ENCODE results near the gene FAM184A.
"Not testable (repeated sequence)": the region's sequence is repeated elsewhere in the genome, so short reads cannot be mapped to it uniquely, and the experiment has no call there.

FAM184A gene

DNA sequence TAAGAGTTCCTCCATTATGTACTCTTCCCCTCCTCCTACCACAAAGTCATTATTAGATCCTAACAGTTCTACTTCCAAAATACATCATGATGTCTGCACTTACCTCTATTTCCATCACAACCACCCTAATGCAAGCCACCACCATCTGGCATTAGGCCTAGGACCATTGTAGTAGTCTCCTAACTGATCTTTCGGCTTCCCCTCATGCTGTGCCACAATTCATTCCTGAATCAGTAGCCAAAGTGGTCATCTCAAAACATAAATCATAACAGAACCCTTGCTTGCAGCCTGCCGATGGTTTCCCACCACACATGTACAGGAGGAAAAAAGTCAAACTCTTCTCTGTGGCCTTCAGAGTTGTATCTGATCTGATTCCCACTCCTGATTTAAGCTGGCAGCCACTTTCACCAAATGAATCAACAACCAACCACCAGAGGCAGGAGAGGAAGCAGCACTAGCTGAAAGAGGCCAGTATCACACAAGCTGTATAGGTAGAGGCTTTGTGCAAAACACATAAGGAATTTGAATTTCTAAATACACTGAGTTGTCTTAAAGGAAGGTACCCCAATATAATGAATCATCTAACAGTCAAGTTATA, 26.1 kb downstream of the FAM184A start:
- peak in 1 of 2 donors; percentile 17 for DNase-seq

DNA sequence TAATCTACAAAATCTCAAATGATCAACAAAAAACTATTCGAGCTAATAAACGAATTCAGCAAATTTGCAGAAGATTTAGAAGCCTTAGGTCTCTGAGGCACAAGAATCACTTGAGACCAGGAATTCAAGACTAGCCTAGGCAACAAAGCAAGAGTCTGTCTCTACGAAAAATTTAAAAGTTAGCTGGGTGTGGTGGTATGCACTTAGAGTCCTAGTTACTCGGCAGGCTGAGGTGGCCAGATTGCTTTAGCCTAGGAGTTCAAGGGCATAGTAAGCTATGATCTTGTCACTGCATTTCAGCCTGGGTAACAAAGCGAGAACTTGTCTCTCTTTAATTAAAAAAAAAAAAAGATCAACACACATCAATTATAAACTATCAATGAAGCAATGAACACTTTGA, 34.2 kb downstream of the FAM184A start:
- no peak for DNase-seq

DNA sequence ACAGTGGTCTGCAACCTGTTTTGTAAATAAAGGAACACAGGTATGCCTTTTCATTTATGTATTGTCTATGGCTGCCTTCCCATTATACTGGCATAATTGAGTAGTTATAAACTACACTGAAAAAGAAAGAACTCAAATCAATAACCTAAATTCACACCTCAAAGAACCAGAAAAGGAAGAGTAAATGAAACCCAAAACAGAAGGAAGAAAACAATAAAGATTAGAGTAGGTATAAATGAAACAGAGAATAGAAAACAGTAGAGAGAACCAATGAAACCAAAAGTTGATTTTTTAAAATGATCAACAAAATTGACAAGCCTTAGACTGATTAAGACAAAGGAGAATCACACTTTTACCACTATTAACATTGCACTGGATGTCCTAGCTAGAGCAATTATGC, 34.7 kb downstream of the FAM184A start:
- DNase-seq: no peak

DNA sequence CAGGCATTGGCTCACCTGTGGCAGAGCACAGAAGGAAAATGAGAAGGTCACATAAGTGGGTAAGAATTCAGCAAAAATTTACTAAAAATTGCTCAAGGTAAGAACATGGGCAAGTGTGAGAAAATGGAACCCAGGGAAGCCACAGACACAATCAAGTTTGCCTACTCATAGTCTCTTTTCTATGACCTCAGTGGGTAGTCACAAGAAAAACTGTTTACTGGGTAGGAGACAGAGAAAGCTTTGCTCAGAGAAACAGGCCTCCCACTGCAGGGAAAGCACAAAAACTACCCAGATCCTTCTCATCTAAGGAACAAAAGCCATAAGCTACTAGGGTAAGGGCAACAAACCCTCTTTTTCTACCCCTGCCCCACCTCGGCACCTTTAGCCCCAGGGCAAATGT, 35.2 kb downstream of the FAM184A start:
- DNase-seq: no peak

DNA sequence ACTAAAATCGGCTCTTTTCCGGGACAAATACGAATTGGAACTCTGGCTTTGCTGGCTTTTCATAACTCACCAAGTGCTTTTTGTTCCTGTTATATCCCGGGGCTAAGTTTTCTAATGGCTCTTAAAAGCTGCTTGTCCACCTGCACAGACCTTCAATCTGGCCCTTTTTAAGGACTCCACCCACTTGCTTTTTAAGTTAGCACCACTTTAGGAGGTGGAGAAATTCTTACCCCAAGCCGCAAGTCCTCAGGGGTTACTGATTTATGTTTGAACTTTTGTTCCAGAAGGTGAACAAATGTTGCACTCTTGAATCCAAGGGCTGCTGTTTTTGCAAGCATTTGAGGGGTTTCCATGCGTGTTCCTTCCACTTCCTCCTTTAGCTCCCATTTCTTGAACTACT, 37.8 kb downstream of the FAM184A start:
- no peak for DNase-seq

DNA sequence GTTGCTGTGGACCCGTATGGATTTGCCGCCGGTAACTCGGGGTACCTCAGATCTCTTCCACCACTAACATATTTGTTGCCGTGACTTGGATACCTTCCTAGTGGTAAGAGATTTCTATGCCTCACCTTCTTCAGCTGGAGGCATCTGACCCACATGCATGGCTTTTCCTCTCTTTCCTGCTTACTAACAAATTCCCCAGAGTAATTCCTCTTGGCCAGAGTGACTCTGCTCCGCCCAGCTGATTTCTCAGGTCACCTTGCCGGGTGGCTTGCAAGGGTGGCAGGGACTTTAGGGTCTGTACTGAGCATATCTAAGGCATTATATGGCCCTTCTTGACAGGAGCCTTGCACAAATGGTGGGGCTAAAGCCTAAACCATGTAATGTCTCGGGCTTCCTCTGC, 38.2 kb downstream of the FAM184A start:
- no peak for DNase-seq

DNA sequence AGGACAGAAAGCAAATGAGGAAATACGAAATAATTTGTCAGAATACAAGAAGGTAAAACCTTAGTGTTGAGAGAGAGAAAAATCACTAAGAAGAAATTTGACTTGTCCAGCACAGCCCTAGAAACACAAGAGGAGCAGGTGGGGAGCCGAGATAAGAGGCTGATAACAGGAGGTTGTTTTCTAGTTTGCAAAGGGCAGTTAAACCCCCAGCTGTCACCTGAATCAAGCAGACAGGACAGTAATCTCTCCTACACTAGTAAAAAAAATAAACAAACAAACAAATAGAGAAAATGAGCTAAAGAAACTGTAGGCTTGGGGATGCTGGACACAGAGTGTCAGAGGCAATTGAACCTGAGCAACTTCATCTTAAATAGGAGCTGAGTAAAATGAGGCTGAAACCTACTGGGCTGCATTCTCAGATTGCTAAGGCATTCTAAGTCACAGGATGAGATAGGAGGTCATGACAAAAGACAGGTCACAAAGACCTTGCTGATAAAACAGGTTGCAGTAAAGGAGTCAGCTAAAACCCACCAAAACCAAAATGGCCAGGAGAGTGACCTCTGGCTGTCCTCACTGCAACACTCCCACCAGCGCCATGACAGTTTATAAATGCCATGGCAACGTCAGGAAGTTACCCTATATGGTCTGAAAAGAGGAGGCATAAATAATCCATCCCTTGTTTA, 40.4 kb downstream of the FAM184A start:
- no peak for DNase-seq

DNA sequence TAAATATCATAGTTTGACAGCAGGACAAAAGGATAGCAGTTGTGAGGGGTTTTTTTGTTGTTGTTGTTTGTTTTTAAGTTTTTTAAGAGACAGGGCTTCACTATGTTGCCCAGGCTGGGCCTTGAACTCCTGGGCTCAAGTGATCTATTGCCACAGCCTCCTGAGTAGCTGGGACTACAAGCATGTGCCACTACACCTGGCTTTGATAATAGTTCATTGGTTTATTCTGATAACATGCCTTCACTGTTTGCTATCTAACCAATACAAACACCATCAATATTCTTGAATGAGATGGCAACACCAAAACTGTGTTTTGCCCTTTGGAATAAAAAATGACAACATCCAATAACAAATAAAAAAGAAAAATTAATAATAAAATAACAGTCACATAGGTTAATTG, 41.2 kb downstream of the FAM184A start:
- DNase-seq: no peak

DNA sequence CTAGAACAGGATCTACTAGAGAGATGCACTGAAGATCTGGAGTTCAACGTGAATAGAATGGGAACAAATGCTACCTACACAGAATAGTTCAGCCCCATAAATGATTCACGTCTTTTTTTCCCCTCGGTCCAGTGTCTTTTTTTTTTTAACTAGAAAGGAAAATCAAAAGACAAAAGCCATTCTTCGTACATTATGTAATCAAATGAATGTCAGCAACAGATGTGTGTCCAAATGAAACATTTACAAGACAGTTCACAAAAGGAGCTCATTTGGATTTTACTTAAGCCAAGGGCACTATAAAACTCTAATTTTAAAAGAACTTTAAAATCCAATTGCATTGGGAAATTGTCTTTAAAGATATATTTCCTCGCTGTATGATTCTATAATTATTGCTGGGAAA, 42.4 kb downstream of the FAM184A start:
- no peak for DNase-seq

DNA sequence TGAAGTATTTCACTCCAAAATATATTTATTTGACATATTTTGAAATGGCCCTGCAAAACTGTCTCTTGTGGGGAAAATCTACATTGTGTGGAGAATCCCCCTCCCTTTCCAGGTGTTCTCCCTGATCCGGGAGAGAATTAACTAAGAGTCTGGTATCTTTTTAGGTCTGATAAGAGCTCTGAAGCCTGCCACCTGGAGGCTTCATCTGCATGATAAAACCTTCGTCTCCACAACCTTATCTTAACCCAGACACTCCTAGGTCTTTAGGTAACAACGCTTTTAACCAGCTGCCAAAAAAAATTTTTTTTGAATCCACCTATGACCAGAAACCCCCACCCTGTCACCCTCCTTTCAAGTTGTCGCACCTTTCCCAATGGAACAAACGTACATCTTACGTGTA, 43.0 kb downstream of the FAM184A start:
- DNase-seq: no peak

DNA sequence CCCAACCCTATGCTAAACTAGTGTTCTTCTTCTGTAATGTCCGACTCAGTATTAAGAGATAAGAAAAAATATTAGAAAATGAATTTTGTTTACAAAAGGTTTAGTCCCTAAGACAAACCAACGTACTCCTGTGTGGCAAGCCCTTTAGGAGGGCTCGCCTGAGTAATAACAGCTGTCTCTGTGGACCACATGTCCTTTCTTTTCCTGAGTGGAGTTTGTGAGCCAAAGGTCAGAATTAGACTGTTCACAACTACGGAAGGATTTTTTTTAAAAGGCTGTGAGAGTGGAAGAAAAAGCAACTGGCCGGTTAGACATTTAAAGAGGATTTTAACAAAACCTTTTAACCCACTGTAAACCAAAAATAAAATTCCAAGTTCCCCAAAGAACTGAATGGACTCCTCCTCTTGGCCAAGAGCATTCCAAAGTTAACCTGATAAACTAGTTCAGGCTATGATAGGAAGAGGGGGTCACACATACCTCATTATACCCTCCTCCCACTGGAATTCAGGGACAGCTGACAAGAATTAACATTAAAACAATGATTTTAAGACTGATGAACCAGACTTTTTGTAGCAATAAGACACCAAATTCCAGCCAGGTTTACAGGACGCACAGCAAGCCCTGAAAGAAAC, 43.5 kb downstream of the FAM184A start:
- no peak for DNase-seq

DNA sequence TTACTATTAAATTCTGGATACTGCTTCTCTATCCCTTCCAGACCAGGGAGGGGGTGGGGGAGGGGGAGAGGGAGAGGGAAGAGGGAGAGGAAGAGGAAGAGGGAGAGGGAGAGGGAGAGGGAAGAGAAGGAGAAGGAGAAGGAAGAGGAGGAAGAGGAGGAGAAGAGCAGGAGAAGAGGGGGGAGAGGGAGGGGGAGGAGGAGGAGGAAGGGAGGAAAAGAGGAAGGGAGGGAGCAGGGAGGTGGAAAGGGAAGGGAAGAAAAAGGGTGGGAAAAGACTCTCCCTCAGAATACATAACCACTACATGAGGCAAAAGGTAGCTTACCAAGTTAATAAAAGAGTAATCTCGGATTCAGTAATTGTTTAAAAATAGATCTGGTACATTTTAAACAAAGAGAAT, 46.0 kb downstream of the FAM184A start:
- no peak for DNase-seq

DNA sequence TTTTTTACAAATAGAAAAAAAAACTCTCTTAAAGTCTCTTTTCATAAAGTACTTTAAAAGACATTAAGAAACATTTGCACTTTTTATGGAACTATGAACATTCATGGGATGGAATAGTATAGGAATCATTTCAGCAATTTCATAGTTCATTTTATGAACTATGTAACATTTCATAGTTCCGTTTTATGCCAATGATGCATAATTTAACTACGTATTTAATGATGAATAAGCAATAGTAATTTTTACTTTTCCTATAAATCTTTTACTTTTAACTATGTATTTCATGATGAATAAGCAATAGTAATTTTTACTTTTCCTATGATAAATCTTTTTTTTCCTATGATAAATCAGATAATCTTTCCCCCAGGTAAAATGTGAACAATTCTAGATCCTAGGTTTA, 47.7 kb downstream of the FAM184A start:
- DNase-seq: no peak

DNA sequence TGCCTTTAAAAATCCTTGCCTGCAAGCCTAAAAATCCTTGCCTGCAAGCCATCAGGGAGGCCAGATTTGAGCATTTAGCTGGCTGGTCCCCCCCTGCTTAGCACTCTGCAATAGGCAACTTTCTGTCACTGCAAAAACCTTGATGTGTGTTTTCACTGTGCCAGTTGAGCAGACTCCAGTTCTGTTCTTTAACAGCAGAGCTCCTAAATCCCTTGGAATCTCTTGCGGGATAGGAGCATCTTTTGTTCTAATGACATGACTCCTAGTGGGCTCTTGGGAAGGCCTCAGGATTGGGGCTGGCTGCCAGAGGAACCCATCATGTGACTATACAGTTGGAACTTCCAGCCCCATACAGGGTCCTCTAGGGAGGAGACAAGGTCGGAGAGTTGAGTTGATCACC, 50.4 kb downstream of the FAM184A start:
- no peak for DNase-seq

DNA sequence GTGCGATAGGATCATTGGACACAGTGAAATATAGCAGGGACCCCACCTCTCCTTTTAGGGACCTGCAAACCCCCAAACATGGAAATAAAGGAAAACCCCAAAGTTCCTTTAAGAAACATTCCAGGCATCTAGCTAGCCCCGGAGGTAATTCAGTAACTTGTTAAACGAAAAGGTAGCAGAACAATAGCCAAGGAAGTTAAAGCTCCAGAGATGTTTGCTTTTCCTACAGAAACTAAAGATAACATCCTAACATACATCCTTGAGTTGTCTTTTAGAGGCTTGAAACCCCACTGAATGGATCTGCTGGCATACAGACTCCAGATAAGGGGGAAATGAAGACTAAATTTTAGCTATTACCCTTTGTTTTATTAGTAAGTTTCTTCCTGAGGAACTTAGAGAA, 51.0 kb downstream of the FAM184A start:
- no peak for DNase-seq

DNA sequence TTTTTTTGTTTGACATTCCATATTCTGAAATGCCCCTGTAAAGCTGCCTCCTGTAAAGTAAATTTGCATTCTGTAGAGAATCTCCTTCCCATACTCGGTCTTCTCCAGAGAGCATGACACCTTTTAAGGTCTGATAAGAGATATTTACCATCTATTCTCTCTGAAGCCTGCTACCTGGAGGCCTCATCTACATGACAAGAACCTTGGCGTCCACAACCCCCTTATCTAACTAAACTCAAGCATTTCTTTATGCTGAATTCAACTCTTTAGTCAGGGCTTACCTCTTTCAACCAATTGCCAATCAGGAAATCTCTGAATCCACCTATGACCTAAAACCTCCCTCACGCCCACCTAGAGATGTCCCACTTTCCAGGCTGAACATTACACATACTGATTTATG, 51.6 kb downstream of the FAM184A start:
- DNase-seq: no peak

DNA sequence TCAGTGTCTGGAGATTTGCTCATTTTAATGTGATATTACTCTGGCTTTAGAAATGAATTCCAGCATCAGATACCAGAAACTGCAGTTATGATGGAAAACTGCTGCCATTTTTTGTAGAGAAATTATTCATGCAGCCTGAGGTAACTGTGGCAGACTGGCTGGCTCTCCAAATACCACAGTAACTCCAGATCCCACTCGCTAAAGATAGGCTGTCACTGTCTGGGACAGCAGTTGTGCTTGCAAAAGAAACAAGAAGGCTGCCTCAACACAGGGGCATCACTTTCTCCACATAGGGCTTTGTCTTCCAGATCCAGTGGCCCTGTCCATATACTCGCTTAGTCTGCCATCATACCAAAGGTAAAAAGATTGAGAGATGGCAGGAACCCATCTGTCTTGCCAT, 52.7 kb downstream of the FAM184A start:
- no peak for DNase-seq

DNA sequence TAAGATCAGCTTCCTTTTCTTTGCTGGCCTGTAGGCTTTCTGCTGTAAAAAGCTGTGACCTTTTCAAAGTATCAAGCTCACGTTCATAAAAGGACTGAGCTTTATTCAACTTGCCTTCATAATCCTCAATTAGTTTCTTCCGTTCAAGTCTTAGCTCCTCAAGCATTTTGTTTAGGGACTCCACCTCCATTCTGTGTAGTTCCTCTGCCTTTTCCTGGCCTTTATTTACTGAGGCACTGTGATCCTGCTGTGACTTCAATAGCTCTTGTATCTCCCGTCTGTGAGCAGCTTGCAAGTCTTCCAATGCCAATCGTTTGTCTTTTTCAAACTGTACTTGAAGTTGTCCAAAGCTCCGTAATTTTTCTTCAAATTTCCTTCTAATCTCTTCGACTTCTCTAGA, 54.4 kb downstream of the FAM184A start:
- DNase-seq: no peak

DNA sequence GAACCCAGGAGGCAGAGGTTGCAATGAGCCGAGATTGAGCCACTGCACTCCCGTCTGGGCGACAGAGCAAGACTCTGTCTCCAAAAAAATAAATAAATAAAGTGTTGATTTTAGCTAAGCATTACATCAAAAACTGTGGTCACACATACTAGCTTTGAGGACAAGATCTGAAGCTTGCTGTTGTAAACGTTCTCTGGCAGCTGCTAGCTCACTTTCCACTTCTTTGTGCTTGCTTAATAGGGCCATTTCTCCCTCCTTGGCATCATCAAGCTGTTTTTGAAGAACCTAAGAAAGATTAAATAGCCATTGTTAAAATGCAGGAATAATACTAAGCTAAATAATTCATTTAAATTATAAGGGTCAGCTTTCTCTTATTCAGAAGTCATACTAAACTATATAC, 55.7 kb downstream of the FAM184A start:
- no peak for DNase-seq

DNA sequence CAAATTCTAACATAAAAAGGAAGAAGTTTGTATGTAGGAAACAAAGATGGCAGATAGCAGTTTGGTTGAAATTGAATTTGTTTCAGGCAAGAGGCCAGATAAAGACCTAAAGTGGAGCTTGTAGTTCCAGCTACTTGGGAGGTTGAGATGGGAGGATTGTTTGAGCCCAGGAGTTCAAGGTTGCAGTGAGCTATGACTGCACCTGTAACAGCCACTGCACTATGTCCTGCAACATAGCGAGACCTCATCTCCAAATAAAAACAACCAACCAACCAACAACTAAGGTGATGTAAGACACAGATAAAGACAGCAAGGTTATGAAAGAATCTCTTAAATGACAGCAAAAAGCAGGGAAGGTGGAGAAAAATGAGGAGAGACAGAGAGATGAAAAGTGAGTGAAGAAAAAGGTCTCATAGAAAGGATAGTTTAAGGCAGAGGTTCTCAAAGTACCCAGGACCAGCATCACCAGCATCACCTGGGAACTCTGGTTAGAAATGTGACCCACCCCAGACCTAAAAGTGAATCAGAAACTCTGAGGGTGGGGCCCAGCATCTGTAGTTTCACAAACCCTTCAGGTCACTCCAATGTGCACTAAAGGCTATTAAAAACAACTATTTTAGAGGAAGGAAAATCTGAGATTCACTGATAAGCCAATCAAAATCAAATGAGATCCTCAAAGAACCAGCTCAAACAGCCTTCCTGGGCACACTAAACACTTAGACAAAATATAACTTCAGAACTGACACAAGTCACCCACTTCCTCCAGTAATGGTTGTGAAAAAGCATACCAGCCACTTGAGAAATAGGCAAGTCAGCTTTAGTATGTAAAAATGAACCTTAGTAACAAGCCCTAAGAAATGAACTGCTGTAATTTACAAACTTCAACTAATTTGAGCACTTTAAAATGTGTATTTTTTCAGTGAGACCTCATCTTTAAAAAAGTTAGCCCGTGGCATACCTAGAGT, 57.6 kb downstream of the FAM184A start:
- no peak for DNase-seq

DNA sequence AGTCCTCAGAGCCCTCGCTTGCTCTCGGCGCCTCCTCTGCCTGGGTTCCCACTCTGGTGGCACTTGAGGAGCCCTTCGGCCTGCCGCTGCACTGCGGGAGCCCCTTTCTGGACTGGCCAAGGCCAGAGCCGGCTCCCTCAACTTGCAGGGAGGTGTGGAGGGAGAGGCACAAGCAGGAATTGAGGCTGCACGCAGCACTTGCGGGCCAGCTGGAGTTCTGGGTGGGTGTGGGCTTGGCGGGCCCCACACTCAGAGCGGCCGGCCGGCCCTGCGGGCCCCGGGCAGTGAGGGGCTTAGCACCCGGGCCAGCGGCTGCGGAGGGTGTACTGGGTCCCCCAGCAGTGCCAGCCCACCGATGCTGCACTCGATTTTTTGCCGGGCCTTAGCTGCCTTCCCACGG, 63.3 kb downstream of the FAM184A start:
- not testable (repeated sequence) for DNase-seq

DNA sequence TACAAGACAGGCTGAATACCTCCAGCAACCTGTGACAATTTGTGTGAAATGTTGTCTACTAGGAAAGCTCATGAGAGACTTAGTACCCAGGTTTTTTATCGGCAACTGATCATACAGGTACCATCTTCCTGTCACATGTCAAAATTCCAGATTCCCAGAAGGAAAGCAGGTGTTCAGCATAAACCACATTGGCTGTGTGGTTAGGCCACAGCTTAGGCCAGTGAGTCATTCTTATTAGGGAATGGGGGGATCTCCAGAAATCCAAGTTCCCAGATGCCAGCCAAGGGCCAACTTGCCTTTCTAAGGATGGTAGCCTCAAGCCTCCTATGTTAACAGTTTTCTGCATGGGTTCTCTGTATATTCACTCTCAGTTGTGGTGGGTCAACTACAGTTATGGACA, 65.9 kb downstream of the FAM184A start:
- DNase-seq: no peak

DNA sequence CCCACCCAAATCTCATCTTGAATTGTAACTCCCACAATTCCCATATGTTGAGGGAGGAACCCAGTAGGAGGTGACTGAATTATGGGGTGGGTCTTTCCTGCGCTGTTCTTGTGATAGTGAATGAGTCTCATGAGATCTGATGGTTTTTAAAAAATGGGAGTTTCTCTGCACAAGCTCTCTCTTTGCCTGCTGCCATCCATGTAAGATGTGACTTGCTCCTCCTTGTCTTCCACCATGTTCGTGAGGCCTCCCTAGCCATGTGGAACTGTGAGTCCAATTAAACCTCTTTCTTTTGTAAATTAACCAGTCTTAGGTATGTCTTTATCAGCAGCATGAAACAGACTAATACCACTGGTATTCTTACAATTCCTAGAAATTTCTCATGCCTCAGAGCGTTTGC, 69.2 kb downstream of the FAM184A start:
- DNase-seq: not testable (repeated sequence)

DNA sequence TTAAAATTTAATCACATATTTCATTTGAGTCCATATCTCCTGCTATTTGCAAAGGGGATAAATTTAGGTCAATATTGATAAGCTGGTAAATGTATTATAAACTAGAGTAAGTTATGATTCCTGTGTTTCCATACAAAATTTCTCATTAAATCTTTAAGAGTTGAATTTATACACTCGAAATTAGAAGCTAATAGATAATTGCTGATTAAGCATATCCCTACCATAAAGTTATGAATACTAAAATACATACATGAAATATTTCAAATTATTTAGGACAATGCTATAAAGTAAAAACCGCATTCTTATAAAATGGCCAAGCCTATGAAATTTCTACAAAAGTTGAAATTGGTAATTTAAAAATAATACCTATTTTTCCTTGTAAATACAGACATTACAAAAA, 71.5 kb downstream of the FAM184A start:
- no peak for DNase-seq
